ENCODE measurements around the gene CENPW. TPM values are rescaled to one million over a fixed set of nuclear protein-coding genes. Genes with fewer than 3 reads are reported as not detected.

The CENPW gene
- total and polyA plus RNA-seq, 2 of the 4 experiments (the other 2 are of a cell fraction), result 8.2 to 19.3 TPM

DNA sequence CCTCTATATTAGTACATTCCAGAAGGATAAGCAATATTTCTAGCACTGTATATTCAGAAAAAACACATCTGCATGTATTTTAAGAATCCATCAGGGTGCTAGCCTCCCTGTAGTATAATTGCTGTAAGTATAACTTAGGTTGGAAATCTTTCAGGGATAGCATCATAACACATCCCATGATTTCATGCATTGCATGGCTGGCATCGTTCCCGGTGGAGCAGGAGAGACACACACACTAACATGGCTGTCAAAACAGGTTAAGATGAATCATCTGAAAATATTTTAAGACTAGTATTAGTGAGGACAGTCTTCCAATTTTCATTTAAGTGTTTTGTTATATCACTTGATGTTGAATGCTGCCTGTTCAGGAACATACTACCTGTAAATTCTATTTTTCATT lies 32.1 kb upstream of the CENPW start:
- Histone ChIP-seq H3K36me3 (ENCODE audit: control insufficient read depth, insufficient read depth, low read length) (no peaks in the 10 kb centered on the region), H3K14ac (replicated peaks; ENCODE audit: low read depth, low read length) (no peak overlapping the region), H3K4me3 (ENCODE audit: insufficient read depth, low read depth, low read length) (no peak overlapping the region), H3K27ac (ENCODE audit: insufficient read depth, low read length) (no peak overlapping the region), H3K9me3 (ENCODE audit: control insufficient read depth, insufficient read depth, low read length) (no peaks in the 10 kb centered on the region), H3K4me1 (ENCODE audit: control insufficient read depth, insufficient read depth, low read length) (no peaks in the 10 kb centered on the region), H3K4ac (ENCODE audit: low read depth, low read length) (no peak overlapping the region), H2BK20ac (ENCODE audit: low read depth, low read length) (no peak overlapping the region), H3K23ac (ENCODE audit: low read depth, low read length) (no peak overlapping the region), H2BK15ac (ENCODE audit: low read depth, low read length) (no peak overlapping the region), H4K8ac (ENCODE audit: low read depth in 2 of 2, low read length in 2 of 2) (no peak overlapping the region), H2AK5ac (ENCODE audit: low read depth, low read length) (no peak overlapping the region), H3K9ac (ENCODE audit: low read depth, low read length) (no peak overlapping the region), H4K5ac (ENCODE audit: low read depth, low read length) (no peak overlapping the region), H3K56ac (ENCODE audit: extremely low read depth, insufficient read depth, low read length) (no peak overlapping the region), H4K91ac (ENCODE audit: insufficient read depth, low read depth, low read length) (no peak overlapping the region), H2AFZ (replicated peaks; ENCODE audit: low read length, poor library complexity) (no peak overlapping the region), H2AK9ac (replicated peaks; ENCODE audit: low read depth, low read length, poor library complexity) (no peak overlapping the region), H3K18ac (ENCODE audit: low read depth, low read length) (no peak overlapping the region), H2BK120ac (ENCODE audit: low read depth, low read length) (no peak overlapping the region), H3K27me3 (ENCODE audit: control insufficient read depth, insufficient read depth, low read length) (no peaks in the 10 kb centered on the region), H3K4me2 (ENCODE audit: low read depth, low read length) (no peak overlapping the region), H4K20me1 (ENCODE audit: insufficient read depth, low read length) (no peaks in the 10 kb centered on the region), H3K79me1 (ENCODE audit: low read depth in 1 of 2, low read length in 2 of 2) (no peaks in the 10 kb centered on the region), H3K9me1 (ENCODE audit: insufficient read depth, low read length) (no peaks in the 10 kb centered on the region), H2BK5ac (ENCODE audit: low read depth, low read length, poor library complexity, severe bottlenecking) (no peak overlapping the region)
- CTCF ChIA-PET, result interaction anchor here (0.5 kb wide), 1 partner anchor 311 kb away, joined by 5 read pairs; no protein-coding TSS in a partner anchor
- no peak for TF ChIP-seq CHD1 (IDR thresholded peaks at IDR 0.05; ENCODE audit: low read depth, low read length)
- TF ChIP-seq SMC3 (IDR thresholded peaks at IDR 0.05; ENCODE audit: low read depth, low read length), result no peak
- intact Hi-C loops (cut with micrococcal nuclease) (no loop called here), dilution Hi-C loops (cut with HindIII; ENCODE audit: low sequenced_read_pairs, unreplicated experiment) (no loop called here), in situ Hi-C loops (cut with MboI; ENCODE audit: low sequenced_read_pairs) (no loop called here)
- POLR2A ChIA-PET (ENCODE audit: unreplicated experiment), result interaction anchor here (0.6 kb wide), 1 partner anchor 956 kb away, joined by 7 read pairs; no protein-coding TSS in a partner anchor
- WGBS, 2 experiments (ENCODE audit: extremely low coverage in 2 of 2, insufficient read length in 1 of 2), result no CpG with 5 or more reads among the region's 2 CpGs
- DNase-seq (peak; percentile 71), ATAC-seq (ENCODE audit: low read depth) (no peak)
- no TSS peak for BruUV-seq (replicated peaks)

All from IMR-90 (cell line).